Erythroblast (primary cell): ENCODE measurements around the gene RNF220.

ENCODE experiments used
- GATA1 ChIP-seq: IDR thresholded peaks from 2 replicates; pipeline ENCODE4 v1.6.1; 2011; ENCODE audit warnings: low read depth, mild to moderate bottlenecking, control low read depth, low read length, moderate library complexity
- POLR2A ChIP-seq: IDR thresholded peaks from 2 replicates; pipeline ENCODE4 v1.6.1; 2011; ENCODE audit warnings: mild to moderate bottlenecking, low read length

DNA sequence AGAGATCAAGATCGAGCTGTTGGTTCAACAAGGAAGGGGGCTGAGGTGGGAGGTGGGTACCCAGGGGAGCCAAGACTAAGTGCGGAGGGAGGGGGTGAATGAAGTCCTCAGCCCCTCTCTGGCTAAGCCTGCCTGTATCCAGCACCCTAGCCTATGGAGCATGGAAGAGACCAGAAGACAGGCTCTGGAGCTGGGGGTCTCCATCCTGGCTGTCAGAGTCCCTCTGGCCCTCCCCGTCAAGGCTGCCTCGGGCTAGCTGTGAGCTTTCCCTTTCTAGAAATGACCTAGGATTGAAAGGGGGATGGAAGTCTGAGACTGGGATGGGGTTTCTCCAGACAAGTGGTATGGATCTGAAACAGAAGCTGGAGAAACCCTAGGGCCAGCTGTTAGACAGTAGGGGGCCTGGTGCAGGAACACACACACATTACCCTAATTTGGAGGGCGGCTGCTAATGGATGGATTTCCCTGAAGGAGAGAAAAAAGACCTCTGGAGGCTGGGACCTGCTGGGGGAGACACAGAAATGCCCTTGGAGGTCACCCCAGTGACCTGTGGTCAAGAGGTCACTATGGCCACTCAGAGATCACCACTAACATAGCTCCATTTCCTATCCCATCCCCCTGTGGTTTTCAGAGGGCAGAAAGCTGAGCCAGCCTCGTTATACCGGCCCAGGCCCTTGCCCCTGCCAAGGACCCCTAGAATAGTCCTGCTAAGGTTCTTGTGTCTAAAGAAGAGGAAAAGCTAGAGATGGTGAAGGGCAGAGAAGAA is 161.4 kb downstream of the RNF220 start:
- no peak for TF ChIP-seq POLR2A
- TF ChIP-seq GATA1, result no peak
